ENCODE measurements around the gene CTNNBIP1.

The CTNNBIP1 gene

DNA sequence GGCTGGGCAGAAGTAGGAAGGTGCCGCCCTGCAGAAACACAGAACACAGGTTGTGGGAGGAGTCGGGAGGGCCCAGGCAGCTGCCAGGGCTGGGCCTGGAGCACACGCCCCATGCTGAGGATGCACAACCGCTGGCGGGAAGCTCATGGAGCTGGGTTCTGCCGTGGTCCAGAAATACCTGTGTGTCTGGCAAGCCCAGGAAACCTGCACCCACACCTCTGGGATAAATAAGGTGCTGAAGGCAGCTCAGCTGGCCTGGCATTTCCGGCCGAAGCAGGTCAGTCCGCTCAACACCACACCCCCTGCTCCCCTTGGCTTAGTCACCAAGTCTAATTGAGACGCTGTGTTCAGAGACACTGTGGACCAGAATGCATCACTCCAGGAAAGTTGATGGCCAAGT, 32.1 kb downstream of the CTNNBIP1 start:
- DNase-seq (ENCODE audit: low read depth in 2 of 2), result no peak

GRCh38 chr1:9875636-9876000, 34.5 kb downstream of the CTNNBIP1 start:
- DNase-seq (ENCODE audit: low read depth in 2 of 2), result no peak

GRCh38 chr1:9874959-9875635, 35.0 kb downstream of the CTNNBIP1 start:
- peak; percentile 34 to 55 for DNase-seq (ENCODE audit: low read depth in 2 of 2)

DNA sequence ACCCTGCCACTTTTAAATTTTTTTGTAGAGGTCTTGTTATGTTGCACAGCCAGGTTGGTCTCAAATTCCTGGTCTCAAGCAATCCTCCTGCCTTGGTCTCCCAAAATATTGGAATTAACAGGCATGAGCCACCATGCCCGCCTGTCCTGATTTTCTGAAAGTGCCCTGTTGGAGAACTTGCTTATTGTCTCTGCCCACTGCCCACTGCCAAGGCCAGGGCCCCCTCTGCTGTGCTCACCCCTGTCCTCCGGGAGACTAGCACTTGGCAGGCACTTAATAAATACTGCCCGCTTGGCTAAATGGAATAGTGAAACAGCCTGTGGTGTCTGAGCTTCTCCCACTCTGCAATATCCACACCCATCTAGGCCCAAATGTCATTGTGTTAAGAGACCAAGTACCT, 35.7 kb downstream of the CTNNBIP1 start:
- DNase-seq (ENCODE audit: low read depth in 2 of 2), result no peak

DNA sequence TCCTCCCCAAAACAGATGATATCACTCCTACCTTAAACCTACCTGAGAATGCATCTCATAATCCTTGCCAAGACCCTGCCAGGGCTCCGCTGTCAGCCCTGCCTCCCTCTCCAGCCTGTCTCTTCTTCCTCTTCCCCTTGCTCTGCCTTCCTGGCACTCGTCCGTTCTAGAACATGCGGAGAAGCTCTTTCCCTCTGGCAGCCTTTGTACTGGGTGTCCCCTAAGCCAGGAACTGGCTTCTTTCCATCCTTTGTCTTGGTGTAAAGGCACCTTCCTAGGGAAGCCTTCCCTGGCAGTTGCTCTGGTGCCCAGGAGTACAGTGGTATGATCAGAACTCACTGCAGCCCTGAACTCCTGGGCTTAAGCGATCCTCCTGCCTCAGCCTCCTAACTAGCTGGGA, 36.1 kb downstream of the CTNNBIP1 start:
- DNase-seq (ENCODE audit: low read depth in 2 of 2), result no peak

DNA sequence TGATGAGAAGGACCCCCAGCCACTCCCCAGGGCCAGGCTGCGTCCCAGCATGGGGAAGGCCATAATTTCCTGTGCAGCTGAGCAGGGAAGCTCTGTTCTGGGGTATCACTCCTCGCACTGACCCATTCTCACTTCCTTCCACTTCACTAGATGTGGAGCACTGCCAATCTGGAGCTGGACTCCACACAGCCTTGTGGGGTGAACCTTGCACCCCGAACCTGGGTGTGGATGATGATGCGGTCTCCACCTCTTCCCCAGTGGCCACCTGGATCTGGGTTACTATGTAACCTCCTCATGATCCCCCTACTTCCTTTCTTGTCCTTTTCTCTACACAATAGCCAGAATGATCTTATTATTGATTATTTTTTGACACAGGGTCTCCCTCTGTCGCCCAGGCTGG, 36.7 kb downstream of the CTNNBIP1 start:
- DNase-seq (ENCODE audit: low read depth in 2 of 2), result no peak

DNA sequence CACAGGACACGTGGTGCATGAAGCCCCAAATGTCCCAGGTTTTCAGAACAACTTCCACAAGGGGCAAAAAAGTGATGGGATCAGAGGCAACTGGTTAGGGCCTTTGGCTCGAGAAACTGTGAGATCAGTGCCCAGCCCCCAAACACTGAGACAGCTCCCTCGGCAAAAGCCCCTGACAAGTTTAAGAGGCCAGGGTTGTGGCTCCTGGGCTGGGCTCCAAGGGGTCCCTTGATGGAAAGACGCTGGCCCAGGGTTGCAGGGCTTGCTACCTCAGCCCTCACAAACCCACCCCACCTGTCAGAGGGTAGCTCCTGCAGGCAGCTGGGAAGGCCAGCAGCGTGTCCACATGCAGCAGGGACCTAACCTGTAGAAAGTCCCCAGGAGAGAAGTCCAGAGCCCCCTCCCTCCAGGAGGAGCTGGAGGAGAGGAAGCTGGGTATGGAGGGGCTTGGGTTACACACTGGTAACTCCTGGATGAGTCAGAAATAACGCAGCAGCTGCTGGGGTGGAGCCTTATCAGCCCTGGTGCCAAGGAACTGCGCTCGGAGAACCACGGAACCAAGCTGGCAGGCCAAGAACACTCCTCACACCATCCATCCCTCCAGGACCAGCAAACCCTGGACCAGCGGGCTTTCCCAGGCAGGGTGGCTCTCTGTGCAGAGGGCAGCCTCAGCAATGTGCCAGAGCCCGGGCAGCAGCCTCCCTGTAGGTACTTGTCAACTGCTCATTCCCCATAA, 37.5 kb downstream of the CTNNBIP1 start:
- DNase-seq (ENCODE audit: low read depth in 2 of 2), result no peak

- no peak for DNase-seq (ENCODE audit: low read depth in 2 of 2)
These were observed 38.2 kb downstream of the CTNNBIP1 start for GRCh38 chr1:9871707-9872425.

- no peak for DNase-seq (ENCODE audit: low read depth in 2 of 2)
These were observed 39.0 kb downstream of the CTNNBIP1 start for GRCh38 chr1:9871021-9871420.

- no peak for DNase-seq (ENCODE audit: low read depth in 2 of 2)
These were observed 39.5 kb downstream of the CTNNBIP1 start for GRCh38 chr1:9870572-9870971.

- no peak for DNase-seq (ENCODE audit: low read depth in 2 of 2)
These were observed 40.2 kb downstream of the CTNNBIP1 start for GRCh38 chr1:9869831-9870251.

- no peak for DNase-seq (ENCODE audit: low read depth in 2 of 2)
These were observed 41.9 kb downstream of the CTNNBIP1 start for GRCh38 chr1:9868244-9868590.

DNA sequence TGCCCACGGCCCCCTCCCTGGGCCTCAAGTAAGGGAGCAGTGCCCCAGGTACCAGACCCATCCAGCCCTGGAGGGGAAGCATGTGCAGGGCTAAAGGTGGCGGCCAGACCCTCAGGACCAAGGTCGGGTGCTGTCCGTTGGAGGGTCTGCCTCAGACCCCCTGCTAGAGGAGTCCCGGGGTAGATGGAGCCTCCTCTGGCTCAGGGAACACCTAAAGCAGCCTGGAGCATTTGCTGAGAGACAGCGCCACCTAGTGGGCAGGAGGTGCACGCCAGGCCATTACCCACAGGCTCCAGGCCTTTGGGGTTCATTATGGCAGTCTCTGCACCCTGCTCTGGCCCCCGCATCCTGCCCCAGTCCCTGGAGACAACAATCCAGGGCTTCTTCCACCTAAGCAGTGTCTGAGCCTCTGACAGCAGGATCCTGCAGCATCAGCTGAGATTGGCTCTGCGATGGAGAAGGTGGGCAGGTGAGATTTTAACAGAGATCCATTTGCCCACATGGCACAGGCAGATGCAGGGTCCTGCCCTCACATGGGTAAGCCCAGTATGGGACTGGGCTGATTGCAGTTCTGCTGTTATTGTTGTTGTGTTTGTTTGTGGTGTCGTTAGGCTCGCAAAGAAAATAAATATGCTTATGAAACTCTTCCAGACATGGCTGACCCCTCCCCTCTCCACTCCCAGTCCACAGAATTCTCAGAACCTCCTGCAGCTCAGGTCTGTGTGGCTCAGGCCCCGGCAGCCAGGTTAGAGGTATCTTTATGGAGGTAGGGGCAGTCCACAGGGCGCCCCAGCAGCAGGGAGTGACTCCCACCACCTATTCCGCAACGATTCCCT, 42.4 kb downstream of the CTNNBIP1 start:
- DNase-seq (ENCODE audit: low read depth in 2 of 2), result peak; percentile 77 to 91

GRCh38 chr1:9866836-9867235, 43.2 kb downstream of the CTNNBIP1 start:
- no peak for DNase-seq (ENCODE audit: low read depth in 2 of 2)

GRCh38 chr1:9865724-9866123, 44.3 kb downstream of the CTNNBIP1 start:
- DNase-seq (ENCODE audit: low read depth in 2 of 2), result no peak

DNA sequence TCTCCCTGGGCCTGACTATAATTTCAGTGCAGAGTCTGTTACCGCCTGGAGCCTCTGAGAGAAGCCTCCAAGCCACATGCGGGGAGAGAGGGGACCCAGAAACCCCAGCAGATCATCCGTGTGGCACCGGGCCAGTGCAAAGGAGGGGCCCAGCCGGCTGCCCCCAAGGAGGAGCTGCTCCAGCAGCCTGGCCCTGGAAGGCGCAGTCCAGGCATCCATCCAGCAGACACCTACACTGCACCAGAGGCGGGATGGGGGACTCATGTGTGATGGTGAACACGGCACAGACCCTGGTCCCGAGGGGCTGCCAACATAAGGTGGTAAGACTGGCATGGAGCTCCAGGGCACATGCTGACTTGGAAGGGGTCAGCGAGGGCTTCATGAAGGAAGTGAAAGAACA, 46.7 kb downstream of the CTNNBIP1 start:
- DNase-seq (ENCODE audit: low read depth in 2 of 2), result no peak

GRCh38 chr1:9861360-9861759, 48.7 kb downstream of the CTNNBIP1 start:
- DNase-seq (ENCODE audit: low read depth in 2 of 2), result no peak

- DNase-seq (ENCODE audit: low read depth in 2 of 2), result no peak
These were observed 49.2 kb downstream of the CTNNBIP1 start for GRCh38 chr1:9860887-9861286.

GRCh38 chr1:9859281-9860014, 50.6 kb downstream of the CTNNBIP1 start:
- no peak for DNase-seq (ENCODE audit: low read depth in 2 of 2)

DNA sequence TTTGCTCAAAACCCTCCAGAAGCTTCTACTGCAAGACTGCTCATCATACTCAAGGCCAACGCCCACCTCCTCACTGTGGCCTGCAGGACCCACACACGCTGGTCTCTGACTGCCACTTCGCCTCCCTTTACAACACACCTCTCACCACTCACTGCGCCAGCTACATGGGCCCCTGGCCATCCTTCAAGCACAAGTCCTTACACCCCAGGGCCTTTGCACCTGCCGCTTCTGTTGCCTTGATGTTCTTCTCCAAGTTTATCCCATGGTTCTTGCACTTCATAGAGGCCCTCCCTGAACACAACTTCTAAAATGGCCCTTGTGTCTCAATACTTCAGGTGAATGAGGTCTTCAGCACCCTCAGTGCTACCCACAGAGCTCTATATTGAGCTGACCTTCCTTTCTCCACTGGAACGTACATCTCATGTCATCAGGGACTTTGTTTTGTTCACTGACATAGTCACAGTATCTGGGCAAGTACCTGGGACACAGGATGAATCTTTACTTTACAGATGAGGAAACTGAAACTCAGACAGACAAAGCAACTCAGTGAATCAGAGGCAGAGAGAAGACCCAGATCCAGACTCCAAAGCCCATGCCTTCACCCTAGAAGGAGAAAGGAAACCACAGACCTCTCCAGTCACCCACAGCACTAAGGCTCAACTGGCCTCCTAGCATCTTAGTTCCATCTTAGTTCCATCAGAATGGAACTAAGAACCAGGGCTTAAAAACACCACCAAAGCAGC, 51.6 kb downstream of the CTNNBIP1 start:
- DNase-seq (ENCODE audit: low read depth in 2 of 2), result no peak

GRCh38 chr1:9855186-9855585, 54.9 kb downstream of the CTNNBIP1 start:
- DNase-seq (ENCODE audit: low read depth in 2 of 2), result no peak

All from stimulated activated CD8-positive, alpha-beta memory T cell treated with anti-CD3 and anti-CD28 coated beads, Interleukin-7, amount 100 ng/mL, for 1 hour (primary cell).